Measurements from ENCODE around the gene UQCRC1.

GRCh38 chr3:48636149-48636655 is 26.8 kb upstream of the UQCRC1 start:
- TF ChIP-seq SUZ12 (IDR thresholded peaks at IDR 0.05; ENCODE audit: extremely low read depth, insufficient read depth, insufficient read length), result no peak
- TF ChIP-seq YY1 (IDR thresholded peaks at IDR 0.05; ENCODE audit: insufficient read depth, insufficient read length), result no peak
